Adrenal gland (tissue), 5 donors: ENCODE measurements around the gene CERS2.

Experiments used
- CTCF ChIP-seq, 6 experiments: fragments of 450-650 bp in 4 of 6; fragments of 200-600 bp in 2 of 6; sonication (generic) in 1 of 6; IDR thresholded peaks; 1 replicate in 5 of 6; 2 replicates in 1 of 6; pipeline versions ENCODE4 v1.5.1 to v1.8.0; 2016 to 2021; ENCODE audit warnings: antibody characterized with exemption in 6 of 6, mild to moderate bottlenecking in 2 of 6, moderate library complexity in 1 of 6
- POLR2A ChIP-seq, 2 donors: fragments of 450-650 bp; IDR thresholded peaks; one replicate each; pipeline ENCODE4 v1.6.1; 2017; ENCODE audit warnings: antibody characterized with exemption in 2 of 2, mild to moderate bottlenecking in 2 of 2, moderate library complexity in 1 of 2
- donor health status: DM: no; HTN: no; CAD: no.

GRCh38 chr1:150966011-150966410 lies 8.6 kb downstream of the CERS2 start:
- TF ChIP-seq CTCF (IDR thresholded peaks at IDR 0.05) (no peak), POLR2A (IDR thresholded peaks at IDR 0.05) (no peak)
